Measurements from ENCODE around the gene ITGAX. TPM values are rescaled to one million over a fixed set of nuclear protein-coding genes. Genes with fewer than 3 reads are reported as not detected.

Gene ITGAX
- total RNA-seq, 1 experiment from 2014 or later = 1.6 TPM

- TF ChIP-seq CTCF (IDR thresholded peaks at IDR 0.05; ENCODE audit: unreplicated experiment) = no peak
- Mint-ChIP-seq H3K4me1 (ENCODE audit: low read depth, unreplicated experiment) (peaks cover 13% of the 10 kb centered on the region), H3K4me3 (ENCODE audit: low read depth, unreplicated experiment) (no peak overlapping the region), H3K27me3 (ENCODE audit: unreplicated experiment) (no peaks in the 10 kb centered on the region), H3K9me3 (ENCODE audit: low read depth, unreplicated experiment) (peaks cover 6% of the 10 kb centered on the region), H3K36me3 (ENCODE audit: insufficient read depth, unreplicated experiment) (no peaks in the 10 kb centered on the region), H3K27ac (ENCODE audit: unreplicated experiment) (no peak overlapping the region)
- BruUV-seq (replicated peaks) = no TSS peak
- CTCF ChIA-PET = no interaction called here
- peak; percentile 36 for DNase-seq
- intact Hi-C loops (cut with micrococcal nuclease; ENCODE audit: unreplicated experiment) = loop anchor here (2.0 kb wide), 1 partner anchor 16 kb away; no protein-coding TSS in a partner anchor
Observed at GRCh38 chr16:31402687-31403086, 47.7 kb downstream of the ITGAX start.

DNA sequence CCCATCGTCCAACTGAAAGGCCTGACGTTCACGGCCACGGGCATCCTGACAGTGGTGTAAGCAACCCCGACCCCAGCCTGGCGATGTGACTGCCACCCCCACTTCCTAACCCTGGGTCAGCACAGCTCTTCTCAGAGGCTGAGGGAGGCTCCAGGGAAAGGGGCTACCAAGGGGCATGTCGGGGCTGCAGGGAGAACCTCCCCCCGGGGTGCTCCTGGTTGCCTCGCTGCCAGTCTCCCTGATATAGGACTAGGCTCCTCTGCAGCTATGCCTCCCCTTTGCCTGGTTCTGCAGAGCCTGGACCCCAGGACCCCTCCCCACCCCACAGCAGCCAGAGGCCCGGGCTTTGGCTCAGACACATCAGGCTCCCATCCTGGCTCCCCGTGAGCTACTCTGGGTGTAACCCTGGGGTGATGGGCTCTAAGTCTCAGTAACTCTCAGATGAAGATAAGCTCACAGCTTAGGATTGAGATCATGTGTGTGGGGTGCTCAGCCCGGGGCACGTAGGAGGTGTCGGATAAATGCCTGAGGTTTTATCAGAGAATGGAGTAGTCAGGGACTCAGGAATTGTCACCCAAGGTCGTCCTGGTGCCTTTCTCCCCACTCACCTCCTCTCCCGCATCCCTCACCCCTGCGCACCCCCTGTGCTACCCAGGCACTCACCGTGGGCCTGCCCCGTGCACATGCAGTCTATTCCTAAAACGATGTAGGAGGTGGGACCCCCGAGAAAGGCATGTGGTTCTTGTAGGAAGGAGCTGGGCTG lies 48.8 kb downstream of the ITGAX start:
- CTCF ChIA-PET = no interaction called here
- peak overlapping the region; percentile 55 for H3K4me3 Mint-ChIP-seq (ENCODE audit: low read depth, unreplicated experiment)
- intact Hi-C loops (cut with micrococcal nuclease; ENCODE audit: unreplicated experiment) = loop anchor here (2.0 kb wide), 1 partner anchor 17 kb away; no protein-coding TSS in a partner anchor

GRCh38 chr16:31404353-31405064 lies 49.5 kb downstream of the ITGAX start:
- no TSS peak for BruUV-seq (replicated peaks)
- intact Hi-C loops (cut with micrococcal nuclease; ENCODE audit: unreplicated experiment) = no loop called here
- peak; percentile 21 for DNase-seq

More for the DNA sequence above, 48.8 kb downstream of the ITGAX start:
- Mint-ChIP-seq H3K9me3 (ENCODE audit: low read depth, unreplicated experiment) (peaks cover 6% of the 10 kb centered on the region), H3K27me3 (ENCODE audit: unreplicated experiment) (peaks cover 9% of the 10 kb centered on the region), H3K27ac (ENCODE audit: unreplicated experiment) (no peak overlapping the region), H3K4me1 (ENCODE audit: low read depth, unreplicated experiment) (peaks cover 13% of the 10 kb centered on the region), H3K36me3 (ENCODE audit: insufficient read depth, unreplicated experiment) (no peaks in the 10 kb centered on the region)
- DNase-seq = no peak
- no TSS peak for BruUV-seq (replicated peaks)
- no peak for TF ChIP-seq CTCF (IDR thresholded peaks at IDR 0.05; ENCODE audit: unreplicated experiment)

GRCh38 chr16:31407406-31407805 lies 52.4 kb downstream of the ITGAX start:
- Mint-ChIP-seq H3K27me3 (ENCODE audit: unreplicated experiment) (peaks cover 39% of the 10 kb centered on the region), H3K36me3 (ENCODE audit: insufficient read depth, unreplicated experiment) (no peaks in the 10 kb centered on the region), H3K27ac (ENCODE audit: unreplicated experiment) (no peak overlapping the region), H3K4me1 (ENCODE audit: low read depth, unreplicated experiment) (peaks cover 13% of the 10 kb centered on the region), H3K9me3 (ENCODE audit: low read depth, unreplicated experiment) (no peaks in the 10 kb centered on the region), H3K4me3 (ENCODE audit: low read depth, unreplicated experiment) (no peak overlapping the region)
- DNase-seq = no peak
- intact Hi-C loops (cut with micrococcal nuclease; ENCODE audit: unreplicated experiment) = no loop called here
- CTCF ChIA-PET = interaction anchor here (1.0 kb wide), 1 partner anchor 30 kb away, joined by 4 read pairs; no protein-coding TSS in a partner anchor
- no TSS peak for BruUV-seq (replicated peaks)
- TF ChIP-seq CTCF (IDR thresholded peaks at IDR 0.05; ENCODE audit: unreplicated experiment) = no peak

More at GRCh38 chr16:31404353-31405064, 49.5 kb downstream of the ITGAX start:
- Mint-ChIP-seq H3K4me3 (ENCODE audit: low read depth, unreplicated experiment) (peak overlapping the region; percentile 55), H3K36me3 (ENCODE audit: insufficient read depth, unreplicated experiment) (no peaks in the 10 kb centered on the region), H3K27me3 (ENCODE audit: unreplicated experiment) (peaks cover 16% of the 10 kb centered on the region), H3K4me1 (ENCODE audit: low read depth, unreplicated experiment) (peaks cover 13% of the 10 kb centered on the region), H3K27ac (ENCODE audit: unreplicated experiment) (no peak overlapping the region), H3K9me3 (ENCODE audit: low read depth, unreplicated experiment) (peaks cover 3% of the 10 kb centered on the region)
- CTCF ChIA-PET = no interaction called here
- TF ChIP-seq CTCF (IDR thresholded peaks at IDR 0.05; ENCODE audit: unreplicated experiment) = no peak

Data from Calu3 (cell line).